Islet precursor cell (in vitro differentiated cells): ENCODE results near the gene RASSF10.
A peak's percentile ranks its signal among the peaks of the same experiment; 100 is the strongest.

Experiments
- DNase-seq: peaks from one replicate; pipeline ENCODE4 v3.0.0-alpha.2; 2018

RASSF10 gene

DNA sequence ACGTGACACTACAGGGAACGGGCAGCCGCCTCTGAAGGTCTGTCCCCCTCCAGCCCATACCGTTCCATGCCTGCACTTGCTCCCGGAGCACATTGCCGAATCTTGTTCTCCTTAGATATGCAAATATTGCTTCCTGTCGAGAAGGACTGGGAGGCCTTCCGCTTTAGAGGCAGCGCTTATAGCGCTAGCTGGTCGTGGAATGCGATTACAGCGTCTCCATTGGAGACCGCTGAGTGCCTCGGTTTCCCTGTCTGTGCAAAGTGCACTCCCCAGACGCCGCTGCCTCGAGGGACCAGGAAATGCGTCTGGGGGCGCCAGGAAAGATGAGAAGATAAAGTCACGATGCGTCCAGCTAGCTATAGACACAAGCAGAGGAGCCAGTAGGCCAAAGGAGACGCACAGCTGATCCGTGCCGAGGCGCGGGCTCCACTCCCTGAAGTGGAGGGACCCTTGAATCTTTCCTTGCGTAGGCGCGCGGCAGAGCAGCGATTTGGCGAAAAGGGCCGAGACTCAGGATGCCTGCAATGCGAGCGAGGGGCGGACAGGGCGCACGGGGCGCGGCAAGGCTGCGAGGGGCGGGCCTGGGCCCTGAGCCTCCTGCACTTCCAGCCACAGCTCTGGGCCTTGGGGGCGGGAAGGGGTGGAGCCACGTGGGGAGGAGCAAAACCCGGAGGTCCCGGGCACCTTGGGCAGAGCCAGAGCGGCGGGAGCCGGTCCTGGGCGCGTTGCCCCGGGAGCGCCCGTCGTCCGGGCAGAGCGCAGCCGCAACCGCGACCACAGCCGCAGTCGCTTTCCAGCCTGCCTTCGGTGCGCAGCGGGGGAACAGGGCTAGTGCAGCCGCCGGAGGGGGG lies at the start of gene RASSF10:
Gene RASSF10, plus strand, starts transcription at position 692 of the 851 bp plus-strand sequence. CDS start 261 bp downstream, outside the sequence.
- DNase-seq = peak; percentile 97

DNA sequence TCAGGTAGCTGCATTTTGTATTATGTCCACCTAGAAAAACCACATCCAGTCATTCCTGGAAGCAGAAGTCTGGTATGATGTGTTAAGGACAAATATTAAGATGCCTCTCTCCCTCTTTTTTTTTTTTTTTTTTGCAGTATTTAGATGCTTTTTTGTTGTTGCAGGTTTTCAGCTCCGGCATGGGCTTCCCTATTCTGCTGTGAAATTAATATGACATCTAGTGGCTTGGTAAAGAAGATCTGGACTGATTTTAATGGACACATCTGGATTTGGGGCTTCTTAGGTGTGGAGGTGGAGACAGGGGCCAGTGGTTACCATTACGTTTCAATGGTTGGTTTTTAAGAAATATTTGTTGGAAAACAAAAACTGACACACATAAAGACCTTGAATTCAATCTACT lies 47.5 kb upstream of the RASSF10 start:
- DNase-seq = no peak

DNA sequence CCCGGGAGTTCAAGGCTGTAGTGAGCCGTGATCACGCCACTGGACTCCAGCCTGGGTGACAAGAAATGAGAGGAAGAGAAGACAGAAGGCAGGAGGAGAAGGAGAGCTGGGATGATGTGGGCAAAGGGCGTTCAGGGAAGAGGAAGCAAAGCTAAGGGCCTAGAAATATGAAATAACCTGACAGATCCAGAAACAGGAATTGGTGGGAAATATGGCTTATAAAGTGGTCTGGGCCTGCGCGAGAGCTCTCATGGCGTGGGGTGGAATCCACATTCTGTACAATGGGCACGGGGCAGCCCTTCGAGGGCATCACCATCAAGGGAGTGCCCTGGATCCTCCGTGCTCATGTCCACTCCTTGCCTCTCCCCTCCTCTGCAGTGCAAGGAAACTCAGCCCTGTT lies 46.8 kb upstream of the RASSF10 start:
- no peak for DNase-seq

DNA sequence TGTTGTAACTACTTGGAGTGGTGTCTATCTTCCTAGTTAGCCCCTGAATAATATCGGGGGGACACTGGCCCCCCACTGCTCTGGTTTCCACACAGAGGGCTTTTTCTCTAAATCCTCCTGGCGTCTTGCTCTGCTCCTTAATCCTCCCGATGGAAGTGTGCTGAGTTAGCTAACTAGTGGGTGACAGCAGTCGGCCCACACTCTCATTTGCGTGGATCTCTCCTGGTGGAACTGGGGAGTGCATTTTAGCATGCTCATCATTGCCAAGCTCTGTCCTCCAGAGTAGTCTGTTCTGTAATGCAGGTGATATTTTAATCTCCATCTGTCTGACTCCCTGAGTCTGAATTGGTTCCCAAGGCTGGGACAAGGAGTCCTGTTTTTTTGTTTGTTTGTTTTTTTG lies 46.1 kb upstream of the RASSF10 start:
- DNase-seq = no peak

DNA sequence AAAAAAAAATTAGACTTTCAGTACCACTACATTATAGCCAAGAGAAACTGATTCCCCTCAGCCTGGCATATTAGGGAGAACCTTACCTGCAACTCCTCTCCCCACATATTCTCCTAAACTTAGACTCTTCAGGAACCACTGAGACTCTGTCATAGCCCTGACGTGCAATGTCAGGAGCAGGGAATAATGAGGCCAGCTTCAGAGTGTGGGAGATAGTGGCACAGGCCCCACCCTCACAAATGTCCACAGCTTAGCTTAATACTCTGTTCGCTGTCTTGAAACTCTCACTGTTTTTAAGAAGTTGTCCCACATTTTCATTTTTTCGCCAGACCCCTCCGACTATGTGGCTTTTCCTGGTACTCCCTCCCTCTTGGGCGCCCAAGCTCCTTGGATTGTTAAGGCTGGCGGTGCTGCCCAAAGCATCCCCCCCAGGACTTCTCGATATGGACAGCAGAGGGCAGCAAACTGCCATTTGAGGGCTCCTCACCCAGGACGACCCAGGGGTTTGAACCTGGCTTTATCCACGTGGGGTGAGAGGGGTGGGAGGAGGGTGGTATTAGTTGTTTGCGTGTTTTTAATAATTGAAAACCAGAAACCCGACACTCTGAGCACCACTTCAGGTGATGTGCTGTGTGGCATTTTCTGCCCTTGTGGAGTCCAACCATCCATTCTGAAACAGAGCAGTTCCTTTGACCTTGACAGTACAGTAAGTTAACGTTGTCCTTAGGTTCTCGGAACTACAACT lies 45.2 kb upstream of the RASSF10 start:
- peak; percentile 86 for DNase-seq

DNA sequence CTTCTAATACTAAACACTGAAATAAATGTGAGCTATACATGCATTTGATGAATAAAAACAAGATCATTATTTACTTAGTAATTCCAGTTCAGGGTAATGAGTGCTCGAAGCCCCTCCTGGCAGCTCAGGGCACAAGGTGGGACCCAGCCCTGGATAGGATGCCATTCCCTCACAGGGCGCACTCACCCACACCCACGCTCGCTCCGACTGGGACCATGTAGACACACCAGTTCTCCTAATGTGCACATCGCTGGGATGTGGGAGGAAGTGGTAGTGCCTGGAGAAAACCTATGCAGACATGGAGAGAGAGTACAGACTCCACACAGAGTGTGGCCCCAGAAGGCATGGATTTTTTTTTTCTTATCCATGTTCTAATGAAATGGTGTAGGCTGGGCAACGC lies 44.5 kb upstream of the RASSF10 start:
- DNase-seq = no peak

DNA sequence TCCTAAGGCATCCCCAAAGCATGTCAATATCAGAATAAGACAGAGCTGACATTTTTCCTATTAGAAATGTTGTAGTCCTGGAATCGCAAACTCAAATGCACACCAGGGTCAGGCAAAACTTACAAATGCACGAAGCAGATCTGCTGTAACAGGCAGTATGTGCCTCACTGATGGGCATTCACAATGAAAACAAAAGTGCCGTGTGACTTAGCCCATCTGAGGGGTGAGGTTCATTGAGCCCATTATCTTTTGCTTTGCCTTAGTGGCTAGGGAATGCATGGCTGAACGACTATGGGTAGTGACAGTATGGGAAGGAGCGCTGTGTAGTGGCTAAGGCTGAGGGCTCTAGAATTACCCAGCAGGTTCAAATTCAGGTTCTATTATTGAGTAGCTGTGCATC lies 43.1 kb upstream of the RASSF10 start:
- no peak for DNase-seq

DNA sequence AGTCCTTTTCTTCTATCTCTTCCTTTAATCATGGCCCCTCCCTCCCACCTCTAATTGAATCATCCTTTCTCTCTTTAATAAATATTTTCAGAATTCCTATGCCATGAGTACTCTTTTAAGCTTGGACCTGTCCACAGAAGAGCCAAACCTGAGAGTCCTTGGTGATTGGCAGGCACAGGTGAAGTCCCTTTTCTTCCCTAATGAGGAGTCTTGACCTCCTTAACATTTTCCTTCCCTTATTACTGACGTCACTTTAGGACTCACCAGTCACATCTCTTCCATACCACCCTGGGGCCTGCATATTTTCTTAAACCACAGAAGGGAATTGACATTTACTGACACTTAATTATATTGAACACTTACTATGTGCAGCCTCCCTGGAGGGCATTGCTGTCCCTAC lies 41.0 kb upstream of the RASSF10 start:
- no peak for DNase-seq

DNA sequence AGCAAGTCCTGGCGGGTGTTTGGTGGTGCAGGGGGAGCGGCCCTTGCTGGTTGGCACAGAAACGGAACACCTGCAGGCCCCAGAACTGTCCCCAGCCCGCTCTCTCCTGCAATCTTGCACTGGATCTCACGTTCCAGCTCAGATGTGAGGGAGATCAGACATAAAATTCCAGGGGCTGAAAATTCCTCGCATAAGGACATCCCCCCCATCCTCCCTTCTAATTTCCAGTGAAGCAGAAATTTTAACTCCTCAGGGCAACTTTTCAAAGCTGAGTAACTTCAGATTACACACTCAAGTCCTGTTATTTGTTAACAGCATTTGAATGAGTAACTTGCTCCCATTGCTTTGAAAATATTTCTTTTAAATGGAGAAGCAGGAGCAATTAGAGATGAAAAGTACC lies 40.3 kb upstream of the RASSF10 start:
- DNase-seq = no peak

DNA sequence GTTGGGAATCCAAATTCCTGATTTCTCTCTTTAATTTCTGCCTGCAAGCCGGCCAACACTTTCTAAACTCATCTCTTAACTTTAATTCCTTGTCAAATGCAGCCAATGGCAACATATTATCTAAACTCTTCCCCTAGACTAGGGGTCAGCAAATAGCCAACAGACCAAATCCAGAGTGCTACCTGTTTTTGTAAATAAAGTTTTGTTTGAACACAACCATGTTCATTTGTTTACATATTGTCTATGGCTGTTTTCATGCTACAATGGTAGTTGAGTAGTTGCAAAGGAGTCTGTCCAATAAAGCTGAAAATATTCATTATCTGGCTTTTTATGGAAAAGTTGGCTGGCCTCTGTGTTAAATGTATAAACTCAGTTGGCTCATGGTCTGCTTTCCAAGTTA lies 37.2 kb upstream of the RASSF10 start:
- DNase-seq = no peak

DNA sequence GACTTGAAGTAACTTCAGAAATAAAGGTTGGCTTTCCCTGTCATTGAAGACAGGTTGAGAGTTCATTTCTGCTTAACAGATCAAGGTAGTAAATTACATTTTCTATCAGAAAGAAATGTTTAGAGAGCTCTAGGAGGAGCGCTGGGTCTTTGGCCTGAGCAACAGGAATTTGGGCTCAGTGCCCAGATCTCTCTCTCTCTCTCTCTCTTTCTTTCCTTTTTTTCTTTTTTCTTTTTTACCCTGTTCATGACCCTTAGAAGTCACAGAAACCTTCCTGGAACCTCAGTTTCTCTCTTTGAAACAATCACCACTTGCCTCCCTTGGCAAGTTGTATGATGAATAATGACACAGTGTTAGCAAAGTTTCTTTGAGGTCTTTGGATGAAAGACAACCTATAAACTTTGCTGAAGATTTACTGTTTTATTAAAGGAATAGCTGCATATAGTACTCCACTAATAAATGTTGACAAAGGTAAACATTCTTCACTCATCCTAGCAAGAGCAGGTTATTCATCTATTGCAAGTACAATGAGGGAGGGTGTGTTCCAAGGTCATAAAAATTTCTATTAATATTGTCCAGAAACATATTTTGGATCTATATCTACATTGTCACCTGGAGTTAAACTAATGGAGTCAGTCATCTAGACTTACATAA lies 35.5 kb upstream of the RASSF10 start:
- DNase-seq = no peak

DNA sequence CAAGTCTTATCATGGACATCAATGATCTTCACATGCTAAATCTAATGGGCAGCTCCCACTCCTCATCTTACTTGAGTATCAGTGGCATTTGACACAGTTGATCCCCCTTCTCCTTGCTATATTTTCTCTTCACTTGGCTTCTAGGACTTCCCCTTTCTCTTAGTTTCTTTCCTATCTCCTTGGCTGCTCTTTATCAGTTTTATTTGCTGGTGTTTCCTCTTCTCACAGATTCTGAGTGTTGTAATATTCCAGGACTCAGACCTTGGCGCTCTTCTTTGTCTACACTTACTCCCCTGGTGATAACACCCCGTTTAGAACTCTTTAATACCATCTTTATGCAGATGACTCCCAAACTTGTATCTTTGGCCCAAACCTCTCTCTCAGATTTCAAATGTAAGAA lies 33.9 kb upstream of the RASSF10 start:
- no peak for DNase-seq

DNA sequence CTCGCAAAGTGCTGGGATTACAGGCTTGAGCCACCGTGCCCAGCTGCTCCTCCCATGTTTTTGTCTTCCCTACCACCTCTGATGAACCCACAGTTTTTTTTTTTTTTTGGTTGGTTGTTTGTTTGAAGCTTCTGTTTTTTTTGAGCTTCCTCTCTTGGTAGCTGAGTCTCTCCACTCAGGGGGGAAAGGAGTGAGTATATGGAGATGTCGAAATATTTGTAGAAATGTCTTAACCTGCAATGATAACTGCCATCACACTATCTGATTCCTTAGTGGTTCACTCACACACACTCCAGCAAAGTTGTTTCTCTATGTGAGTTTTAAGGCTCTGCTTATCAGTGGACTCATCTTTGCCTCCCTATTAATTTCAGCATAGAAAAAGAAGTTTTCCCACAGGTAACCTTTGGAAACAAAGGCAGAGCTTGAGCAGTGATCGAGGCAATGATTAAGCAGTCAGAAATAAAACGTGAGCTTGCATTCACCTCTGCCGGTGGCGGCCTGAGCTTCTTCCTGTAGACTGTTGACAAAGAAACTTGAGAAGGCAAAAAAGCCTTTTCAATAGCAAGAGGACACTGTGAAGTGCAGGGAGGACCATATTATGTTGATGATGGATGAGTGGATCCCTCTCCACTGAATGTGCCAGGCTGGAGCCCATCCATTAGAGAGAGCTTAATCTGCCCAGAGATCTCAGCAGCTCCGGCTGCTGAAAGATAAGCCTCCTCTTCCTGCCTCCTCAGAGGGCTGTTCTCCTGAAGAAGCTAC lies 29.0 kb upstream of the RASSF10 start:
- DNase-seq = no peak

DNA sequence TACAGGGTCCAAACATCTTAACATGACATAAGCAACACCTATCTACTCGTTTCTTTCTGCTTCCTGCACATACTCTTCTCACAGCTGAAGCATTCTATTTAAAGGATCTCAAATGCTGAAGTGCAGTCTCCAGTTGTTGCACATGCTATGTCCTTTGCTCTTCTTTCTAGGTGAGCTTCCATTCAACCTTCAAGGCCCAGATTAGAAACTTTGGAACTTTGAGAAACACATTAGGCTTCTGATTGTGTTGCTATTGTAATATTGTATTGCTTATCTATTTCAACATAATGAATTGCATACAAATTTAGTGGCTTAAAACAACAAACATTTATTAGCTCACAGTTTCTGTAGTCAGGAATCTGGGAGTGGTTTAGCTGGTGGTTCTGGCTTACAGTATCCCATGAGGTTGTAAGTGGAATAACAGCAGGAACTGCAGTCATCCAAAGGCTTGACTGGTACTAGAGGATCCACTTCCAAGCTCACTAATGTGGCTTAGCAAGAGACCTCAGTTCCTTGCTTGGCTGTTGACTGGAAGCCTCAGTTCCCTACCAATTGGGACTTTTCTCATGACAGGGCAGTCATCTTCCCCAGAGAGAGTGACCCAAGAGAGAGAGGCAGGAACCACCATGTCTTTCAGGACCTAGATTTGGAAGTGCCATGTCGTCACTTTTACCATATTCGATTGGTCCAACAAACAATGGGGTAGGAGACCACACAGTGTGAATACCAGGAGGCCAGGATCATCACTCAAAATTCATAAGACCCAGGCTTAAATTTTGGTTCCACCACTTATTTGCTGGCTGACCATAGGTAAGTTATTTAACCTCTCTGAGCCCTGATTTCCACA lies 27.2 kb upstream of the RASSF10 start:
- no peak for DNase-seq

DNA sequence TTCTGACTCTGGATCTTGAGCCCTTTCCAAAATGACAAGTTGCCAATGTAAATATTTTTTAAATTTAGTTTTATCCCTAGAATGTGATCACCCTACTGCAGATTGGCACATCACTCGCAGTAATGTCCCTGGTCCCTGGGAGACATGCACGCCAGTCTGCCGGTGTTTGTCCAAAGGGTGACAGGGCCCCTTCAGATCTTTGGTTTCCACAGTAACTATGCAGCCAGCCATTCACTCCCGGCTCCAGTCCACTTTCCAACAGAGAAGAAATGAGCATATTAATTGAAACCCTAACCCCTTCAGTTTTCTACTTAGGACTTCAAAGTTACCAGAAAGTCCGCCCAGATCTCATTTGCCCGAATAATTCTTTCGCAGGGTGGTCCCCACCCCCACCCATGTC lies 25.8 kb upstream of the RASSF10 start:
- no peak for DNase-seq

DNA sequence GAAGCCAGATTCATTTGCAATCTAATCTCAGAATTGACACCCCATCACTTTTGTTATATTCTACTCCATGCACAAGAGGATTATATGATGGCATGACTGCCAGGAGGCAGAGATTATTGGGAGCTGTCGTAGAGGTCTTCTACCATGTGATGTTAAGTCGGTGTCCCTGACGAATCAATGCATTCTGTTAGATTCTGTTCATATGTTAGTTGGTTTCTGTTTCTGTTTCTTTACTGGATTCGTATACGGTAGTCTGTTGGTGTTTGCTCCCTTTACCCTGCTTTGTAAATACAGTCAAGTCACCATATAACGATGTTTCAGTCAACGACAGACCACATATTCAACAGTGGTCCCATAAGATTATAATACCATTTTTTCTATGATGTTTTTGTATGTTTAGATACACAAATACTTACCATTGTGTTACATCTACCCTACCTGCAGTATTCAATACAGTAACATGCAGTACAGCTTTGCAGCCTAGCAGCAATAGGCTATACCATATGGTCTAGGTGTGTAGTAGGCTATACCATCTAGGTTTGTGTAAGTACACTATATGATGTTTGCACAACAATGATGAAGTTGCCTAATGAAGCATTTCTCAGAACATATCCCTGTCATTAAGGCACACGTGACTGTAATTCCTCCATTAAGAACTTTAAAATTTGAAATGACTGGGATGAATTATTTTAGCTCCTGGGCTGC lies 22.8 kb upstream of the RASSF10 start:
- no peak for DNase-seq

DNA sequence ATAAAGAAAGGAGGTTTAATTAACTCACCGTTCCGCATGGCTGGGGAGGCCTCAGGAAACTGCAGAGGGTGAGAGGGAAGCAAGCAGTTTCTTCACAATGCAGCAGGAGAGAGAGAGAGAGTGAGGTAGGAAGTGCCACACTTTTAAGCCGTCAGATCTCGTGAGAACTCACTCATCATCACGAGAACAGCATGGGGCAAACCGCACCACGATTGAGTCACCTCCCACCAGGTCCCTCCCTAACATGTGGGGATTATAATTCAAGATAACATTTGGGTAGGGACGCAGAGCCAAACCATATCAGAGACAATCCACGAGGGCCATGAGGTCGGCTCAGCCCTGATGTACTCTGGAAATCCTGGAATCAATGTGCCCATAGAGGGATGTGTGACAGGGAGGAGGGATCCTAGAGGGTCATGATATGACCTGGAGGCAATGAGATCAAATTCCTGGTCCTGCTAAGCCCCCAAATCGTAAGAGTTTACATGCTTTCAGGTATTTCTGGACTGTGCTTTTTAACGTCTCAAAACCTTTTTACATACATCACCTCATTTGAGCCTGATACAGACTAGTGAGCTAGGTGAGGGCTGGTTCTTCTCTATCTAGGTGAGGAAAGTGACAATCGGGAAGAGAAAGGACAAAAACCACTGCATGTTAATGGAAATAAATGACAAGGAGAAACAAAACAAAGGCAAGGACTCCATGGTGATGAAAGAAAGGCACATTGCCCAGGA lies 19.5 kb upstream of the RASSF10 start:
- no peak for DNase-seq

DNA sequence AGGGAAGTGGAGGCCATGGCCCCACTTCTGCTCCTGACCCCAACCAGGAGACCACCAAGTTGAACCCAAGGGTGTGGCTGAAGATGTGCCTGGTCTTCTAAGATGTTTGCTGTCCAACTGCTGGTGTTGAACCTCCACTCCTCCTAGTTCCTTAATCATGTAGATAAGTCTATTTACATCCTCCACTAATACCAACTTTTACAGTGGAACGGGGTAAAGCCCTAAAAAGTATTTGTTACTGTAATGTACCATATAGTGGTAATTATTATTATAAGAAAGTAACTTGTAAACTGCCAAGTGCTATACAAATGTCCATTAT lies 19.0 kb upstream of the RASSF10 start:
- DNase-seq = no peak

DNA sequence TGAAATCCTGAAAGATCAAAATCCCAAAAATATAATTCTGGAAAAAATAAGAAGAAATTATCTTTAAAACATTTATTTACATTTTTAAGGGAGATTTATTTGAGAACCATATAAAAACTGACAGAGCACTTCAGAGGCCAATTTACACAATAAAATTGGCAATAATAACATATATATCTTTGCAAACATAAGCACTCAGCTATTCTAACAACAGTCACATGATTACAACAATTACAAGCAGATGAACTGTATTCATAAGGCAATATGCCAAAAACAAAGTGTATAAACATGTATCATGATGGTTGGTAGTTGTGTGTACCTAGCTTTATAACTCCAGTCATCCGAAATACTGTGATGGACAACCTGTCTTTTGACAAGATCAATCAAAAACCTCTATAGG lies 17.7 kb upstream of the RASSF10 start:
- DNase-seq = no peak

DNA sequence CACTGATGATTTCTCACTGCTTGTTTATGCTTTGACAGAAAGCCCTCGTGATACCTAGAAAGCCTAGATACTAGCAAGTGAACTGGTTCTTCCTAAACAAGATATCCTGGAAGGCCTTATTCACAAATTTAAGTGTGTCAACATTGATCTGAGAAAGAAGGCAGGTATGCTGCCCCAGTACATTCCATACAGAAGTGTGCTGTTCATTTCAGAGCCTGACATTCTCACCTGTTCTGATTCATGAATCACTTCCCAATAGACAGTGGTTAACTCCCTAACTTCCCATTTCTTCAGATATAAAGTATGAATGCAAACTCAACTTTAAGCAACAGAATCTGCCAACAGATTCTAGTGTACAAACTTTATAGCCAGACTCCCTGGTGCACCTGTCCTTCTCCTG lies 15.5 kb upstream of the RASSF10 start:
- DNase-seq = no peak

DNA sequence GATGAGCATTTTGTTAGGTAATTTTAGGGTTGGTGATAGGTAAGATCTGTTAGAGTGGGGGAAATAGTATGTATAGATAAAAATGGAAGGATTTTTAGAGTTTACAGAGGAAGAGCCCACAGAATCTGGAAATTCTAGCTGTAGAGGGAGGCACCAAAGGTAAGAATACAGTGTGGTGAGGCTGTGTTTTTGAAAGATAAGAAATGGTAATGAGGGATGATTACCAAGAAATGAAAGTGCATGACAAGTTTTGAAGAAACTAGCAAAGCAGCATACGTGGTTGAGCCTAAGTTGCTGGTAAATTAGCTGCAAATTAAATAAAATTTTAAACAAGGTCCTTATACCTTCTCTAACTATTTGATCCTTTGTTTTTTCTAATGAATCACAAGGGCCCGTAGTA lies 14.6 kb upstream of the RASSF10 start:
- DNase-seq = no peak
